NCI-H460 (cell line): ENCODE data around the gene ADAM19. TPM values are rescaled to one million over a fixed set of nuclear protein-coding genes. Genes with fewer than 3 reads are reported as not detected.

Experiments
- DNase-seq: peaks from one replicate; pipeline ENCODE4 v3.0.0-alpha.2; 2016; ENCODE audit warnings: low read depth; ENCODE audit errors: extremely low read depth
- total RNA-seq: library from RNA; depleted of rRNA; stranded (reverse); fragments of >200 nt; shearing (Covaris generic); gene quantifications from 2 replicates; pipeline ENCODE4 v1.2.3, GENCODE V29; 2014

The ADAM19 gene
- total RNA-seq, 1 experiment from 2014 or later, result 7.7 TPM

GRCh38 chr5:157520911-157521703 is 54.5 kb downstream of the ADAM19 start:
- DNase-seq, result peak; percentile 9

GRCh38 chr5:157519579-157520253 is 55.9 kb downstream of the ADAM19 start:
- DNase-seq, result no peak

DNA sequence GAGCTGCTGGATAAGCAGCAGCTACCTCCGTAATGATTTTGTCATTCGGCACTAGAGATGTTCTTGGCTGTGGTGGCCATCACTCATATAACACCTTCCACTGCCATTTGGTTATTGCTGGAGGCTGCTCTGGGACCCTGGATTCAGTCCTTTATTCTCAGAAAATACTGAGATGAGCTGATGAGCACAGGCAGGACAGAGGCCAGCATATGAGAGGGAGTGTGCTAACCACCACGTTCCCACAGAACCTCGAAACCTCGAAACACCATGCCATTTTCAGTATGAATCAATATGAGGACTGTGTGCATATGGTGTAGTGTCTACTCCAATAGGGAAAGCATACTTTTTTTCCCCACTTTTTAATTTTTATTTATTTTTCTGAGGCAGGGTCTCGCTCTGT is 56.6 kb downstream of the ADAM19 start:
- no peak for DNase-seq

DNA sequence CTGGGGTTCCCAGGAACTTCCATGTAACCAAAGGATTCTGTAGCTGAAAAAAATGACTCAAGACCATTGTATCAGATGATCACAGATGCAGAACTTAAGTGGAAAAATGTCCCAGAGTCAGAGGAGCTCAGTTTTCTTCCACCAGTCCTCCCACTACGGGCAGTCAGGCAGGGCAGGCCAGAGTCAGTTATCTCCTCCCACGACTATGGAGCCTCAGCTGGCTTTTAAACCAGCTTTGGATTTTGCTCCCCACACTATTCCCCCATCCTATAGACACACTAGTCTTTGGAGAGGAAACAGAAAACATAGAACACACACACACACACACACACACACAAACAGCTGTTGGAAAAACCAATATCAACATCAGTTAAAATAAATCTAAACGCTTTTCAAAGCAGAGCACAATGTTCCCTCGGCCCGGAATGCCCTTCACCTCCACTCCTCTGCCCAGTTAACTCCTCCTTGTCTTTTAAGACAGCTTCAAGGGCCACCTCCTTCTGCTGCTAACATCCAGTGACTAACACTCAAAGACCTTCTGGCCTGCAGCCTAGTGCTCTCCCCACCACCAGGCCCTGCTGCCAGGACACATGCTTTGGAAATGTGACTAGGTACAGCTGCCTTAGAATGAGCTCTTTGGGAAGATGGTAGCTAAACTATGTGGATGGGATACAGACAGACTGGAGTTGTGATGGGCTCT is 58.8 kb downstream of the ADAM19 start:
- DNase-seq, result no peak

DNA sequence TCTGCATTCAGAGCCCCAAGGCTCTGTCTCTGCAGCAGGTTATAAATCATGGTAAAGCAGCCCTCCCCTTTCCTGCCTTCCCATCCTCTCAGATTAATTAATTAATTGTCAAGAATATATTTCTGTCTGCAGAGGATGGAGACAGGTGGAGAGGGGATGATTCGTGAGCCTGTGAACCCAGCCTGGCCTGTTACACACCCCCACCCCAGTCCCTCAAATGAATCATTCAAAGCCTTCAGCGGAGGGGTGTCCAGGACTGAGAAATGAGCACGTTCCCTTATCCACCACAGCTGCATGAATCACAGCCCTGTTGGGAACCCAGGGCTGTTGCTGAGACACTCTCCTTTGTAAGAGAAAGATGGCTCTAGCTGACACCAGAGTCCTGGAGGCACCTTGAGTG is 59.6 kb downstream of the ADAM19 start:
- DNase-seq, result no peak

- no peak for DNase-seq
These were observed 60.6 kb downstream of the ADAM19 start for GRCh38 chr5:157514974-157515373.

DNA sequence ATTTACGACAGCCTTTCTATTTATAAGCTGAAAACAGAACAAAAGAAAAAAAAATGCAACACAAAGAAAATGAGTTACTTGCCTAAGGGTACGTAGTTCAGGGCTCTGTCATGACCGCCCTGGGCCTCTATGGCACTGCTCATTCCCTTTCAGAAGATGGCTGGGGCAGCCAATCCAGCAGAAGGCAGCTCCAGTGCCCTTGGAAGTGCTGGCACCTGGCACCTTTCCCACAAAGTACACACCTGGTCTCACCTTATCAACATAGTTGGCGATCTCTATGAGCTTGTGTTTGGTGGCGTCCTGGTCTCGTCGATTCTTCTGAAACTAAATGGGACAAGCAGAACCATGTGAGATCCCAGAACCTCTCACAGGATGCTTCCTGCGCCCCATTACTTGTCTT is 62.4 kb downstream of the ADAM19 start:
- no peak for DNase-seq

GRCh38 chr5:157511651-157512644 is 63.6 kb downstream of the ADAM19 start:
- DNase-seq, result peak; percentile 69

DNA sequence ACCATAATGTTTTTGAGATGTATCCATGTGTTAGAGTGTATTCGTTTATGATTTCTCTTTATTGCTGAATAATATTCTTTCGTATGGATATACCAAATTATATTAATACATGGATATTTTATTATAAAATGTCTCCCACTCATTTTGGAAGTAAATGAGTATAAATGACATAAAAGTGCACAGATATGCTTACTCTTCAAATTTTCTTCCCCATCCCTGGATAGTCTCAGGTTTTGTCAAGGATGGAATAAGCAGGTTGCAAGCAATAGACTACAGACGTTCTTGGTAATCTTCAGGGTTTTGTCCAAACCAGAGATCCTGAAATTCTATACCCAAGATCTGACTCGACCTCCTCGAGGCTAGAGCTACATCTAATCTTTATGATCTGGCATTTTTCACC is 64.9 kb downstream of the ADAM19 start:
- no peak for DNase-seq

GRCh38 chr5:157509587-157509986 is 66.0 kb downstream of the ADAM19 start:
- DNase-seq, result no peak

DNA sequence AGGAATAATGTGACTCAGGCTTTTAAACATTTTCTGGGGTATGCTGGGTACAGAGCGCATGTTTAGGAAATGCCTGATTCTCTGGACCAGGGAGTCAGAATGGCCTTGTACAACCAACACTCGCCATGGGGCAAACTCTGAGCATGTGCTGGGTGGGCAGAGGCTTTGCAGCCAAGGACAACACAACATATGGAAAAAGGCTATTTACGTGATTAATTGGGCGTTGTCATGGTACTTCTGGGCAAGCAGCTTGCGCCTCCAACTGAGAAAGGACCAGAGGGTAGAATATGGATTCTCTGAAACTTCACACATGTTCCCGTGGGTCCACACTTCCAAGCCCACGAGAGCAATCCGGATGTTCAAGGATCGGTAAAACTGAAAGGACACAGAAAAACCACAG is 66.5 kb downstream of the ADAM19 start:
- no peak for DNase-seq

DNA sequence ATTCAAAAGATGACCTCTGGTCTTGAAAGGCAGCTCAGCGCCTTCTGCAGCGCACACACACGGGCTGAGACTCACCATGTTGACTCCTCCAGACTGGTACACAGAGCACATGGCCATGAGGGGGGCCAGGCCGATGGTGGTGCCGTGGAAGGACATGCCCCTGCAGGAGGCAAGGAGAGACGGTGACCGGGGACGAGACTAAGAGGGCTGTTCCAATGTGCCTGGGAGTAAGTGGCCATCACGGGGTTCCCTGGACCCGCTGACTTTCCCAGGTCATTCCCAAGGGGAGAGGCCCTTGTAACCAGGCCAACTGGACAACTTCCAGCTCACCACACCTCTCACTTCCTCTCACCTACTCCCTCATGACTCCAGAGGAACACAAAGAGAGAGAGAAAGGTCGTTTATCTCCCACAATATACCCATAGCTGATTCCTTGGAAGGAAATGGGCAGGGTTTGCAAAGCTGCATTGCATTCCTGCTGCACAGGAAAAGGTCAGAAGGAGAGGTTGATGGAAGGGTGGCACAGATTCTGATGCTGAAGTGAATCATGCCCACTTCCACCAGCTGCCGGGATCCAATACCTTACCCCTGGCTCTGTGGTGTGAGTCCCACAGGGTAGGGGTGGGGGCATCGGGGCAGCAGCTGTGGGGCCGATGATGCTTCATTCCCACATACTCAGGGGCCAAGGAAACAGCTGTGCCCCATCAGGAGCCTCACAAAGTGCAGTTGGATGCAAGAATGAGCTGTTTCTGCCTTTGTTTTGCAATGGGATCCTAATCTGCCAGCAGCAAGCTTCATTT is 68.4 kb downstream of the ADAM19 start:
- DNase-seq, result no peak

- no peak for DNase-seq
These were observed 69.4 kb downstream of the ADAM19 start for GRCh38 chr5:157506066-157506590.

DNA sequence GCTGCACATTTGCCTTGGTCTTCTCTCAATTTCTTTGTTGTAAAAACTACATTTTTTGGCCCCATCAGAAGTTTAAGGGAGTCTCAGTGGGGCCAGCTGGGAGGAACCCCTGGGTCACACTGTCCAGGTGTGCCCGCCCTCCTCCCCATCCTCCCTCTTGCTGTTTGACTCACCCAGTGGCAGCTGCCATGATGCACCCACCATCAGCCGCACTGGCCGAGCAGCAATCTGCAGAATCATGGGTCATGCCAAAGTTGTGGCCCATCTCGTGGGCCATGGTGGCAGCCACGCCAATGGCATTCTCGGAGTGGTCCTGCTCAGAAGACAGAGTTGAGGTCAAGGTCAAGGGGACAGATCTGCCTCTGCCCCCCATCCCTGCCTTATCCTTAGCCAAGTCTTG is 70.1 kb downstream of the ADAM19 start:
- no peak for DNase-seq

- DNase-seq, result no peak
These were observed 71.5 kb downstream of the ADAM19 start for GRCh38 chr5:157504053-157504452.

- no peak for DNase-seq
These were observed 73.4 kb downstream of the ADAM19 start for GRCh38 chr5:157502143-157502647.

DNA sequence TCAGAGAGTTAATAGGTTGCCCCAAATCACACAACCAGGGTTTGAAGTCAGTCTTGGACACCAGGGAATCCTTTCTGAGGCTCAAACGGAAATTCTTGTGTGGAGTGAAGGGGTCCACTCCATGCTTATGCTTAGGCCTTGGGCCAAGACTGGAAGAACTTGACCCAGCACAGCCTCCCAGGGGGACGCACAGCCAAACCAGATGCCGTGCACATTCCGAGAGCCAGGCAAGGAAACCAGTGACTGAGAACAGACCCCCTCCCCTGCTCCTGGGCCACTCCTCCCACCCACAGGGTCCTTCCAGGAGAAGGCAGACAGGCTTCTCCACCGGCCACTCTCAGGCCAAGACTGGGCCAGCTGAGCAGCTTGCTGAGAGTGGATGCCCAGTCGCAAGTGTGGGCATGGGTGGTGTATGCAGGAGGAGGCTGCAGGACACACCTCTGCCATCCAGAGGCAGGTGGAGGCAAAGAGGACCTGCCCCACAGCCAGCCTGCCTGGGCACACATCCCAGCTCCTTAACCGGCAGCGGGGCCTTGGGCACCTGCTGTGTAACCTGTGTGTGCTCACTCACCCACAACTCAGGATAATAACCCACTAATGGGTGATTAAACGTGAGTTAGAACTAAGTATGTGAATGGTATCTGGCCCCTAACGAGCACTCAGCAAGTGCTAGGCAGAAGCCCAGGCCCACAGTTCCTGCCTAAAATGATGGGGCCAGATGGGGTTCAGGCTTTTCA is 77.5 kb downstream of the ADAM19 start:
- no peak for DNase-seq

DNA sequence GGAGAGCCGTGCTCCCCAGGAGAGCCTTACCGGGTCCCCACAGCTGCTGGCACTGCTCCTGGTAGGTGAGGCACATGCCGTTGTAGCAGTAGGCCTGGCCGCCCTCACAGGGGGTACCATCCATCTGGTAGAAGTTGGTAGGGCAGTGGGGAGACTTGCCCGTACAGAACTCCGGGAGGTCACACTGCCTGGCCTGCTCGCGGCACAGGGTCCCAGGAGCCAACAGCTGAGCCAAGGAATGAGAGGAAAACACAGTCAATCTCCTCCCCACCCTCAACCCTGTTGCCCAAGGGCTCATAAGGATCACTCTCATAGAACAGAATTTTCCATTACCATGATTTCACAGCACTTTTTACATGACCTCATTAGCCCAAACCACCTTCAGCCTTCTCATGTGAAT is 78.7 kb downstream of the ADAM19 start:
- no peak for DNase-seq
